Adrenal gland (tissue), 12 donors: ENCODE measurements around the gene MNDA. TPM values are rescaled to one million over a fixed set of nuclear protein-coding genes. Genes with fewer than 3 reads are reported as not detected.

Source experiments
- DNase-seq, 7 donors: peaks; one replicate each; pipeline ENCODE4 v3.0.0-alpha.2; 2019 to 2020
- H3K27ac ChIP-seq, 5 donors: fragments of 200-600 bp; sonication (generic) in 4 of 5; 1 replicate in 3 of 5; 2 replicates in 2 of 5; pipeline versions ENCODE4 v1.5.1 to v1.8.0; 2016 to 2020; ENCODE audit warnings: mild to moderate bottlenecking in 1 of 5
- H3K27me3 ChIP-seq: fragments of 200-600 bp; 2 replicates; pipeline ENCODE4 v1.8.0; 2021
- H3K36me3 ChIP-seq, 2 donors: fragments of 200-600 bp; replicated peaks in 1 of 2; 1 replicate in 1 of 2; 2 replicates in 1 of 2; pipeline versions ENCODE4 v1.5.1 to v1.8.0; 2018 to 2022
- H3K4me1 ChIP-seq, 2 donors: fragments of 200-600 bp; replicated peaks in 1 of 2; 1 replicate in 1 of 2; 2 replicates in 1 of 2; pipeline versions ENCODE4 v1.5.1 to v1.8.0; 2018 to 2021
- H3K4me3 ChIP-seq, 4 donors: fragments of 200-600 bp; sonication (generic) in 3 of 4; one replicate each; pipeline ENCODE4 v1.5.1; 2016 to 2018
- H3K9me3 ChIP-seq, 3 donors: fragments of 200-600 bp; sonication (generic) in 1 of 3; replicated peaks in 1 of 3; 1 replicate in 2 of 3; 2 replicates in 1 of 3; pipeline versions ENCODE4 v1.5.1 to v1.8.0; 2016 to 2021
- POLR2A ChIP-seq, 2 donors: fragments of 450-650 bp; IDR thresholded peaks; one replicate each; pipeline ENCODE4 v1.6.1; 2017; ENCODE audit warnings: antibody characterized with exemption in 2 of 2, mild to moderate bottlenecking in 2 of 2, moderate library complexity in 1 of 2
- WGBS, 4 donors: extraction: QIAGEN DNeasy Blood & Tissue Kit in 2 of 4; methylation state at CpG; one replicate each; pipeline versions ENCODE4 v1.1.5 to v1.1.7; 2013 to 2017; 5-methylcytosine and 5-hydroxymethylcytosine counted together
- intact Hi-C, 2 donors: fragments of 100-400 bp; cut with DNase I; formaldehyde crosslinking; loops; one replicate each; pipeline versions ENCODE4 v1.14.1 to v1.15.0; 2022 to 2023
- polyA plus RNA-seq, 3 donors: library from polyadenylated mRNA; stranded (reverse); fragments of 200-250 nt in 2 of 3; fragments of 350-450 nt in 1 of 3; fragmentation: Illumina TruSeq in 1 of 3; extraction: RNeasy Lipid Tissue Mini Kit (QIAGEN cat#74804) in 1 of 3; gene quantifications; one replicate each; pipeline ENCODE4 v1.2.3, GENCODE V29; 2013 to 2014
- total RNA-seq, 9 donors: library from RNA; depleted of rRNA in 4 of 9; stranded (reverse); fragments of >200 nt in 4 of 9; fragments of 120-200 nt in 1 of 9; fragmentation: NEBNext Ultra II Directional in 1 of 9; extraction: Animal tissue kit (Norgen Biotek cat#: 25700) in 1 of 9; gene quantifications; one replicate each; pipeline versions ENCODE4 v1.1.0 to v1.2.4, GENCODE V29; 2013 to 2023
- TF ChIP-seq, protein P1 (sequence below), 6 experiments: fragments of 450-650 bp in 4 of 6; fragments of 200-600 bp in 2 of 6; sonication (generic) in 1 of 6; IDR thresholded peaks; 1 replicate in 5 of 6; 2 replicates in 1 of 6; pipeline versions ENCODE4 v1.5.1 to v1.8.0; 2016 to 2021; ENCODE audit warnings: antibody characterized with exemption in 6 of 6, mild to moderate bottlenecking in 2 of 6, moderate library complexity in 1 of 6
- donor health status: healthy with polysubstance abuse.
- donor health status: Bipolar disorder and iron deficiency.
- donor health status: DM: yes; HTN: yes; CAD: no.
- donor health status: DM: no; HTN: no; CAD: no.
- donor health status: DM: no; HTN: no; CAD: no.
- donor health status: DM: yes; HTN: yes; CAD: no.

Gene MNDA
- total and polyA plus RNA-seq, 12 donors, result 3.1 to 17.9 (median 13.6) TPM

DNA sequence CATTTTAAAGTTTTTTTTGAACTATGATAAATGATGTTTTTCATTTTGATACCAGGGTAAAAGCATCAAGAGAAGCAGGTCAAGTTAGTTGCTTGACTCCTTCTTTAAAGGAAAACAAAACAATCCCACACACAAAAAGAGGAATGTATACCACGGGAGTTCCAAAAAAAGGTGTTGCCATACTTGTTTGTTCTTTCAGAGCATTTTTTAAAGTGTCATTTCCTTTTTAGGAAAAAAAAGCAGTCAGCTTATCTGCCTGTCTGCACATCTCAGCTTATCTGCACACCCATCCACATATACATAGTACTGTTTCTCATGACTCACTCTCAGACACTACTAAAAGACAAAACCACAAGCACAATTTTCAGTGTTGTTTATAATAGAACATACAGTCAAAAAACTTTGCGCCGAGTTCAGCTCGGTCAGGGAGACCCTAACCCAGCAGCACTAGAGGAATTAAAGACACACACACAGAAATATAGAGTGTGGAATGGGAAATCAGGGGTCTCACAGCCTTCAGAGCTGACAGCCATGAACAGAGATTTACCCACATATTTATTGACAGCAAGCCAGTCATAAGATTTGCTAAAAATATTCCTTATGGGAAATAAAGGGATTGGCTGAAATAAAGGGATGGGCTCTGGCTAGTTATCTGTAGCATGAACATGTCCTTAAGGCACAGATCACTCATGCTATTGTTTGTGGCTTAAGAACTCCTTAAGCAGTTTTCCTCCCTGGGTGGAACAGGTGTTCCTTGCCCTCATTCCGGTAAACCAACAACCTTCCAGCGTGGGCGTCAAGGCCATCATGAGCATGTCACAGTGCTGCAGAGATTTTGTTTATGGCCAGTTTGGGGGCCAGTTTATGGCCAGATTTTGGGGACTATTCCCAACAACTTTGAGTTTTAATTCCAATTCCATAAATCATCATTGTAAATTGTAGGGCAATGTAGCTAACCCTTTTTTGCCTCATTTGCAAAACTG is 11.4 kb upstream of the MNDA start:
- Histone ChIP-seq H3K4me3 (no peak overlapping the region), H3K27me3 (no peaks in the 10 kb centered on the region), H3K36me3 (no peaks in the 10 kb centered on the region), H3K4me1 (peaks cover 0 to 8% of the 10 kb centered on the region in 2 donors), H3K9me3 (no peaks in the 10 kb centered on the region), H3K27ac (peak overlapping the region in 2 of 5 donors; percentile 27 to 31)
- TF ChIP-seq, protein P1, sequence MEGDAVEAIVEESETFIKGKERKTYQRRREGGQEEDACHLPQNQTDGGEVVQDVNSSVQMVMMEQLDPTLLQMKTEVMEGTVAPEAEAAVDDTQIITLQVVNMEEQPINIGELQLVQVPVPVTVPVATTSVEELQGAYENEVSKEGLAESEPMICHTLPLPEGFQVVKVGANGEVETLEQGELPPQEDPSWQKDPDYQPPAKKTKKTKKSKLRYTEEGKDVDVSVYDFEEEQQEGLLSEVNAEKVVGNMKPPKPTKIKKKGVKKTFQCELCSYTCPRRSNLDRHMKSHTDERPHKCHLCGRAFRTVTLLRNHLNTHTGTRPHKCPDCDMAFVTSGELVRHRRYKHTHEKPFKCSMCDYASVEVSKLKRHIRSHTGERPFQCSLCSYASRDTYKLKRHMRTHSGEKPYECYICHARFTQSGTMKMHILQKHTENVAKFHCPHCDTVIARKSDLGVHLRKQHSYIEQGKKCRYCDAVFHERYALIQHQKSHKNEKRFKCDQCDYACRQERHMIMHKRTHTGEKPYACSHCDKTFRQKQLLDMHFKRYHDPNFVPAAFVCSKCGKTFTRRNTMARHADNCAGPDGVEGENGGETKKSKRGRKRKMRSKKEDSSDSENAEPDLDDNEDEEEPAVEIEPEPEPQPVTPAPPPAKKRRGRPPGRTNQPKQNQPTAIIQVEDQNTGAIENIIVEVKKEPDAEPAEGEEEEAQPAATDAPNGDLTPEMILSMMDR (IDR thresholded peaks at IDR 0.05), result no peak
- TF ChIP-seq POLR2A (IDR thresholded peaks at IDR 0.05), result no peak
- no peak for DNase-seq
- whole genome bisulfite sequencing, 4 donors, result 34 to 47% (median 42%) methylated on average over 7 of the region's 7 CpGs
- intact Hi-C loops, result no loop called here

DNA sequence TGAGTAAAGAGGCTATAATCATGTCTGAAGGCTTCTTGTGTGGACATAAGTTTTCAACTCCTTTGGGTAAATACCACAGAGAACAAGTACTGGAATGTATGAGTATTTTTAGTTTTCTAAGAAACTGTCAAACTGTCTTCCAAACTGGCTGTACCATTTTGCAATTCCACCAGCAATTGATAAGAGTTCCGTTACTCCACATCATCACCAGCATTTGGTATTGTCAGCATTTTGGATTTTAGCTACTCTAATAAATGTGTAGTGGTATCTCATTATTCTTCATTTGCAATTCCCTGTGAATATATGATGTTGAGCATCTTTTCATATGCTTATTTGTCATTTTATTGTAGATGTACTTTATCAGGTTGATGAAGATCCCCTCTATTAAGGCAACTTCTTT is 9.4 kb upstream of the MNDA start:
- Histone ChIP-seq H3K9me3 (no peaks in the 10 kb centered on the region), H3K4me1 (peaks cover 0 to 8% of the 10 kb centered on the region in 2 donors), H3K4me3 (no peak overlapping the region), H3K27ac (no peak overlapping the region), H3K27me3 (no peaks in the 10 kb centered on the region), H3K36me3 (no peaks in the 10 kb centered on the region)
- DNase-seq, result no peak
- intact Hi-C loops, result no loop called here
- no peak for TF ChIP-seq POLR2A (IDR thresholded peaks at IDR 0.05)
- TF ChIP-seq, protein P1 (IDR thresholded peaks at IDR 0.05), result no peak
- 67 to 80% (median 75%) methylated on average over 1 of the region's 1 CpG for WGBS, 4 donors

DNA sequence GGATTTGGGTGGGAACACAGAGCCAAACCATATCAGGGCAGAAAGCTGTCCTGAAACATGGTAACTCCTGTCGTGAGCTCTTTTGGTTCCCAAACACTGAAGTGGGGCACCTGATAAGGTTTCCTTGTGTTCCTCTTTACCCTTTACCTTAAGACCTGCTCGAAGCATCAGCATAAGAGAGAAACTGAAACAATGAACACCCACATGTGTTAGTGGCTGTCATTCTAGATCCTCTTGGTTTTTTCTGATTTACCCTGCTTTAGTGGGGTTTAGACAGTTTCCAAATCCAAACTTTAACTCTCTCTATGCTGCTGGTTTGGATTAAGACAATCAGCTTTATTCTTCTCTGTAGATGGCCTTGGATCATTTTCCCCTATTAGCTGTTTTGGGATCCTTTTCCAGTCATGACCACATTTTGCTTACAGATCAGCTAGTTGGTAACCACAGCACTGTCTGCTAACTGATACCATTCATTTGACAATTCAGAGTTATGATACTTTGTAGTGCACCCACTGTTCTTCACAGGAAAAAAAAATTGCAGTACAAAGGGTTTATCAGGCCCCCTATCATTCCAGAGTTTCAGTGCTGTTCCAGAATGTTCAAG is 975 bp upstream of the MNDA start:
- Histone ChIP-seq H3K27me3 (no peaks in the 10 kb centered on the region), H3K9me3 (no peaks in the 10 kb centered on the region), H3K4me3 (no peak overlapping the region), H3K27ac (peak overlapping the region in 1 of 5 donors; percentile 71), H3K4me1 (no peaks in the 10 kb centered on the region), H3K36me3 (no peaks in the 10 kb centered on the region)
- intact Hi-C loops, result no loop called here
- TF ChIP-seq, protein P1 (IDR thresholded peaks at IDR 0.05), result no peak
- no peak for TF ChIP-seq POLR2A (IDR thresholded peaks at IDR 0.05)
- WGBS, 4 donors, result 75 to 84% (median 80%) methylated on average over 2 of the region's 2 CpGs
- DNase-seq, result no peak

DNA sequence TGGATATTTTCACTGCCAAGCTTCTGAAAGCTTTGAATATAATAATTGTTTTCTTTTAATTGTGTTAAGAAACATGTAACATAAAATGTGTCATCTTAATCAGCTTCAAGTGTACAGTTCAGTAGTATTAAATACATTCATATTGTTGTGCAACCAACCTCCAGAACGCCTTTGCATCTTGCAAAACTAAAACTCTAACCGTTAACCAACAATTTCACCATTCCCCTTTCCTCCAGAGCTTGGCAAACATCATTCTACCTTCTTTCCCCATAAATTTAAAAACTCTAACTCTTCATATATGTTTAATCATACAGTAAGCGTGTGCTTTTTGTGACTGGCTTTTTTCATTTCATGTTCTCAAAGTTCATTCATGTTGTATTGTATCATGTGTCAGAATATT is 2.1 kb downstream of the MNDA start:
- Histone ChIP-seq H3K4me1 (no peaks in the 10 kb centered on the region), H3K27ac (no peak overlapping the region), H3K9me3 (no peaks in the 10 kb centered on the region), H3K36me3 (no peaks in the 10 kb centered on the region), H3K27me3 (no peaks in the 10 kb centered on the region), H3K4me3 (peak overlapping the region in 1 of 4 donors; percentile 54)
- no peak for DNase-seq
- no peak for TF ChIP-seq POLR2A (IDR thresholded peaks at IDR 0.05)
- TF ChIP-seq, protein P1 (IDR thresholded peaks at IDR 0.05), result no peak
- intact Hi-C loops, result no loop called here
- WGBS, 4 donors, result 67 to 85% (median 78%) methylated on average over 3 of the region's 3 CpGs
